Esophagus muscularis mucosa (tissue), 4 donors: Measurements from ENCODE around the gene IL10.

ENCODE experiments used
- CTCF ChIP-seq, 3 experiments: fragments of 200-600 bp in 2 of 3; fragments of 450-650 bp in 1 of 3; sonication (generic) in 2 of 3; IDR thresholded peaks; one replicate each; pipeline ENCODE4 v1.5.1; 2017 to 2019; ENCODE audit warnings: antibody characterized with exemption in 3 of 3, mild to moderate bottlenecking in 2 of 3, moderate library complexity in 1 of 3
- EP300 ChIP-seq: sonication (generic); formaldehyde crosslinking; IDR thresholded peaks from one replicate; pipeline ENCODE4 v1.6.1; 2017; ENCODE audit warnings: antibody characterized with exemption
- POLR2A ChIP-seq: fragments of 450-650 bp; IDR thresholded peaks from one replicate; pipeline ENCODE4 v1.6.1; 2017; ENCODE audit warnings: antibody characterized with exemption, moderate library complexity, mild to moderate bottlenecking, low read depth
- POLR2AphosphoS5 ChIP-seq, 2 donors: sonication (generic); formaldehyde crosslinking; IDR thresholded peaks; one replicate each; pipeline ENCODE4 v1.6.1; 2017; ENCODE audit warnings: antibody characterized with exemption in 2 of 2

- TF ChIP-seq CTCF (IDR thresholded peaks at IDR 0.05) (no peak), POLR2A (no peak), EP300 (no peak), POLR2AphosphoS5 (IDR thresholded peaks at IDR 0.05) (no peak)
Observed at GRCh38 chr1:206814716-206815341, 42.5 kb upstream of the IL10 start.
